Memory B cell (primary cell): Measurements from ENCODE around the gene GBX1.

ENCODE experiments used
- ATAC-seq: fragments of 150-1000 bp; cut with Tn5 transposase; 2 replicates; pipeline ENCODE4 v1.10.0; 2021; ENCODE audit warnings: low read depth, mild to moderate bottlenecking, moderate library complexity
- DNase-seq, 2 donors: peaks; one replicate each; pipeline ENCODE4 v3.0.0; 2022; ENCODE audit warnings: low spot score in 2 of 2
- H3K27ac Mint-ChIP-seq: one replicate; pipeline ENCODE4 v1.8.0; 2022; ENCODE audit warnings: mild to moderate bottlenecking, moderate library complexity, mixed read lengths
- H3K27me3 Mint-ChIP-seq: one replicate; pipeline ENCODE4 v1.8.0; 2022; ENCODE audit warnings: mixed read lengths
- H3K36me3 Mint-ChIP-seq: one replicate; pipeline ENCODE4 v1.8.0; 2022; ENCODE audit warnings: mild to moderate bottlenecking, mixed read lengths
- H3K4me1 Mint-ChIP-seq: one replicate; pipeline ENCODE4 v1.8.0; 2022; ENCODE audit warnings: mixed read lengths
- H3K4me3 Mint-ChIP-seq: one replicate; pipeline ENCODE4 v1.8.0; 2022; ENCODE audit warnings: mild to moderate bottlenecking, moderate library complexity, mixed read lengths
- H3K9me3 Mint-ChIP-seq: one replicate; pipeline ENCODE4 v1.8.0; 2022; ENCODE audit warnings: mixed read lengths

GBX1 gene

DNA sequence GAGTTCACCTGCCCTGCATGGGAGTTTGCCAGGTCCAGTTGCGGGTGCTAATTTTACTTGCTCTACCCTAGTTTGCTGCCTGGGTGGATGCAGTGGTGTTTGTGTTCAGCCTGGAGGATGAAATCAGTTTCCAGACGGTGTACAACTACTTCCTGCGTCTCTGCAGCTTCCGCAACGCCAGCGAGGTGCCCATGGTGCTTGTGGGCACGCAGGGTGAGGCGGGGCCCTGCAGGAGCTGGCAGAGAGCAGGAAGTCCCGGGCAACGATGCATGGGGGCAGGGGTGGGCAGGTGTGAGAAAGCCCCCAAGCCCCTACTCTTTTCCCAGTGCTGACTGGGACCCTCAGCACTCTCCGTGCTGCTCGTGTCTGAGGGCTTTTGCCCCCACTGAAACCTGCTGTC, 49.9 kb downstream of the GBX1 start:
- Mint-ChIP-seq H3K4me3 (peak overlapping the region; percentile 34), H3K36me3 (peaks cover 21% of the 10 kb centered on the region)

DNA sequence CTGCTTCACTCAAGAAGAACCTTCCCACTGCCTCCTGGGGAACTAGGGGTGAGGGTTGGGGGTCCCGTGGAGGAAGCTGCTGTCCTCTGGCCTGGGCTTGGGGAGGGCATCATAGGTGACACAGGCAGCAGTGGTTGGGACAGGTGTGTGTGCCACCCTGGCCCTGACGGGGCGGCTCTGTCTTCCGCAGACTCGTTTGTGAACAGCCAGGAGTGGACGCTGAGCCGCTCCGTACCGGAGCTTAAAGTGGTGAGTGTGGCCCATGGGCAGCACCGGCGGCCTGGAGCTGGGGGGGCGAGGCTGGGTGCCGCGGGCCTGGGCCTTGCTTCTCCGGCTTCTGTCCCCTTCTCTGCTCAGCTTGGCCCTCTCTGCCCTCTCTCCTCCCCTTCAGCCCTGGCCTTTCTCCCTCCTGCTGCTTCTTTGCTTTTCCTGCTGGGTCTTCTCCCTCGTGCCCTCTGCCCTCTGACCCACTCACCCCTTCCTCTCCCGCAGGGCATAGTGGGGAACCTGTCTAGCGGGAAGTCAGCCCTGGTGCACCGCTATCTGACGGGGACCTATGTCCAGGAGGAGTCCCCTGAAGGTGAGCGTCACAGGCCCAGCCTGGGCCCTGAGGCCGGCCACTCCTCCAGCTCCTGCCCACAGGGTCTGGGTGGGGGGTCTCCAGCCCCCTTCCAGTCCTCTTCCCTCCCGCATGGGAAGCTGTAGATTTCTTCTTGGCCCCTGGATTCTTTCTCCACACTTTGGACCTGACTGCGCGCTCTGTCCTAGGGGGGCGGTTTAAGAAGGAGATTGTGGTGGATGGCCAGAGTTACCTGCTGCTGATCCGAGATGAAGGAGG, 50.7 kb downstream of the GBX1 start:
- ATAC-seq, result no peak
- Mint-ChIP-seq H3K4me3 (peak overlapping the region; percentile 34), H3K27ac (no peak overlapping the region), H3K36me3 (peaks cover 19% of the 10 kb centered on the region), H3K9me3 (no peaks in the 10 kb centered on the region), H3K27me3 (no peaks in the 10 kb centered on the region), H3K4me1 (peaks cover 3% of the 10 kb centered on the region)
- no peak for DNase-seq

More for the DNA sequence above, 49.9 kb downstream of the GBX1 start:
- Mint-ChIP-seq H3K27ac (no peak overlapping the region), H3K27me3 (no peaks in the 10 kb centered on the region), H3K4me1 (peaks cover 3% of the 10 kb centered on the region), H3K9me3 (no peaks in the 10 kb centered on the region)
- peak; percentile 54 for ATAC-seq
- no peak for DNase-seq

GRCh38 chr7:151115836-151116418, 51.6 kb downstream of the GBX1 start:
- no peak for ATAC-seq
- no peak overlapping the region for H3K27ac Mint-ChIP-seq
- no peak for DNase-seq
- H3K4me1 Mint-ChIP-seq, result peaks cover 3% of the 10 kb centered on the region
- H3K27me3 Mint-ChIP-seq, result no peaks in the 10 kb centered on the region
- no peaks in the 10 kb centered on the region for H3K9me3 Mint-ChIP-seq
- peaks cover 12% of the 10 kb centered on the region for H3K36me3 Mint-ChIP-seq
- peak overlapping the region; percentile 29 for H3K4me3 Mint-ChIP-seq

- Mint-ChIP-seq H3K27me3 (no peaks in the 10 kb centered on the region), H3K4me1 (peaks cover 6% of the 10 kb centered on the region), H3K27ac (no peak overlapping the region), H3K36me3 (peaks cover 8% of the 10 kb centered on the region), H3K4me3 (peak overlapping the region; percentile 29), H3K9me3 (no peaks in the 10 kb centered on the region)
- DNase-seq (no peak), ATAC-seq (peak; percentile 49)
Observed at GRCh38 chr7:151115121-151115835, 52.2 kb downstream of the GBX1 start.

- Mint-ChIP-seq H3K9me3 (no peaks in the 10 kb centered on the region), H3K27me3 (no peaks in the 10 kb centered on the region), H3K36me3 (peaks cover 7% of the 10 kb centered on the region), H3K27ac (no peak overlapping the region), H3K4me3 (no peak overlapping the region), H3K4me1 (peaks cover 10% of the 10 kb centered on the region)
- no peak for ATAC-seq
- no peak for DNase-seq
Observed at GRCh38 chr7:151114151-151115090, 53.1 kb downstream of the GBX1 start.

DNA sequence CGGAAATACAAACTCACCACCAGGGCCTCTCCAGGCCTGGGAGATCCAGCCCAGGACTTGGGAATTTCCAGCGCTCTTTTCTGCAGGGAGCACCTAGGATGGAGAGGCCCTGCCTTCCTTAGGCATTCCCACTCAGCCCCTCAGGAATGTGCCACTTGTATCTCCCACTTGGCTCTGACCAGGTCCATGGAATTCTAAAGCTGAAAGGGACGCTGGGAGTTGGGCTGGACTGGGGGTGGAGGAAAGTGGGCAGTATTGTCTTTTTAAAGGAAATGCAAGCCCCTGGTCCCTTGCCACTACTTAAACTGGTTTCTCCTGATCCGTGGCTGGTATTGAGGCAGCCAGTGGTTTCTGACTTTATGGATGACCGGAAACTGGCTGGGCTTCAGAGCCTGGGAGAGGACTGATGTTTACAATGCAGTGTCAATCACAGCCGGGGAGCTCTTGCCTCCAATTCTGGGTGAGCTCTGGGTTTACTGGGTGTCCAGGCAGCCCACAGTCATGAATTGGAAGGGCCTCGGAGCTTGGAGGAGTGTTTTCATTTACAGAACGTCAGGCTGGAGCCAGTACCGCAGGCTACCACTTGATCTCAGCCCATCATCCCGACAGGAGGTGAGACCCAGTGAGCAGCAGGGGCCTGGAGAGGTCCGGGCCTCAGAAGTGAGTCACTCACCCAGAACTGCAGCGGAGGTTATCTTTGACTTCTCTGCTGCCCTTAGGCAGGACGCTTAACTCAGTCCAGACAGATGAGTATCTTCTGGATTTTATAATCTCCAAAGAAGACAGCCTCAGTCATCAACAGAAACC, 53.9 kb downstream of the GBX1 start:
- Mint-ChIP-seq H3K9me3 (no peaks in the 10 kb centered on the region), H3K27me3 (no peaks in the 10 kb centered on the region), H3K4me3 (peak overlapping the region; percentile 8), H3K4me1 (peaks cover 10% of the 10 kb centered on the region), H3K36me3 (peaks cover 1% of the 10 kb centered on the region), H3K27ac (no peak overlapping the region)
- ATAC-seq (no peak), DNase-seq (no peak)

GRCh38 chr7:151110941-151111645, 56.4 kb downstream of the GBX1 start:
- H3K4me3 Mint-ChIP-seq, result no peak overlapping the region
- no peak overlapping the region for H3K27ac Mint-ChIP-seq
- DNase-seq (peak; percentile 72 to 85), ATAC-seq (peak; percentile 87)
- no peaks in the 10 kb centered on the region for H3K9me3 Mint-ChIP-seq
- no peaks in the 10 kb centered on the region for H3K36me3 Mint-ChIP-seq
- H3K4me1 Mint-ChIP-seq, result peaks cover 10% of the 10 kb centered on the region
- H3K27me3 Mint-ChIP-seq, result no peaks in the 10 kb centered on the region

- no peak overlapping the region for H3K4me3 Mint-ChIP-seq
- H3K36me3 Mint-ChIP-seq, result no peaks in the 10 kb centered on the region
- DNase-seq (no peak), ATAC-seq (no peak)
- no peaks in the 10 kb centered on the region for H3K9me3 Mint-ChIP-seq
- H3K4me1 Mint-ChIP-seq, result peaks cover 7% of the 10 kb centered on the region
- no peaks in the 10 kb centered on the region for H3K27me3 Mint-ChIP-seq
- H3K27ac Mint-ChIP-seq, result no peak overlapping the region
Observed at GRCh38 chr7:151110236-151110940, 57.1 kb downstream of the GBX1 start.

DNA sequence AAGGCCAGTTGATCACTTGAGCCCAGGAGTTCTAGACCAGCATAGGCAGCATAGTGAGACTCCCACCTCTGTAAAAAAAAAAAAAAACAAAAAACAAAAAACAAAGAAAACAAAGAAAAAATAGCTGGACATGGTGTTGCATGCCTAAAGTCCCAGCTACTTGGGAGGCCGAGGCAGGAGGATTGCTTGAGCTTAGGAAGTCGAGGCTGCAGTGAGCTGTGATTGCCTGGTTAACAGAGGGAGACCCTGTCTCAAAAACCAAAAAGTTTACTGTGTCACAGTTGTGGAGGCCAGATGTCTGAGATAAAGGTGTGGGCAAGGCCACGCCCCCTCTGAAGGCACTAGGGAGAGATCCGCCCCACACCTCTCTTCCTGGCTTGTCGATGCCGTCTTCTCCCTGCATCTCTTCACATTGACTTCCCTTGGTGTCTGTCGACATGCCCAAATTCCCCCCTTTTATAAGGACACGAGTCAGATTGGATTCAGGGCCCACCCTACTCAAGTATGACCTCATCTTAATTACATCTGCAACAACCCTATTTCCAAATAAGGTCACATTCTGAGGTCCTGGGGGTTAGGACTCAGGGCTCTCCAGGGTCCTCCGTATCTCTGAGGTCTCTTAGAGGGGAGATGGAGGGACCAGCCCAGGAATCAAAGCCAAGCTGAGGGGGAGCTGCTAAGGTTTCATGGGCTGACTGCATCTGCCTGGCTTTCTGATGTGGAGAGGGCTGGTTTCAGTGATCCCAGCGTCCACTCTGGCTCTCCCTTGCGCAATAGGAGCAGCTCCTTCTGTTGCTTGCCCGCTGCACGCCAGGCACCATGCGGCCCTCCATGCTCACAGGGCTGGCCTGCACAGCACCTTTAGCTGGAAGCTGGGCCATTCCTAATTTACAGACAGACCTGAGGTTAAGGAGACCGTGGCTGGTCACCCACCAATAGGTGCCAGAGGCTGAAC, 58.1 kb downstream of the GBX1 start:
- Mint-ChIP-seq H3K27me3 (no peaks in the 10 kb centered on the region), H3K9me3 (no peaks in the 10 kb centered on the region), H3K4me3 (no peak overlapping the region), H3K27ac (no peak overlapping the region), H3K36me3 (no peaks in the 10 kb centered on the region), H3K4me1 (peaks cover 7% of the 10 kb centered on the region)
- DNase-seq (no peak), ATAC-seq (no peak)

- Mint-ChIP-seq H3K9me3 (no peaks in the 10 kb centered on the region), H3K27me3 (no peaks in the 10 kb centered on the region), H3K27ac (no peak overlapping the region), H3K4me3 (no peak overlapping the region), H3K4me1 (peaks cover 7% of the 10 kb centered on the region), H3K36me3 (peaks cover 1% of the 10 kb centered on the region)
- DNase-seq, result no peak
- ATAC-seq, result no peak
Observed at GRCh38 chr7:151107882-151108281, 59.6 kb downstream of the GBX1 start.

- Mint-ChIP-seq H3K27me3 (no peaks in the 10 kb centered on the region), H3K4me3 (no peak overlapping the region), H3K4me1 (no peaks in the 10 kb centered on the region), H3K9me3 (no peaks in the 10 kb centered on the region), H3K36me3 (peaks cover 1% of the 10 kb centered on the region), H3K27ac (no peak overlapping the region)
- no peak for ATAC-seq
- no peak for DNase-seq
Observed at GRCh38 chr7:151104411-151105235, 62.9 kb downstream of the GBX1 start.
